ENCODE data around the gene USB1.

DNA sequence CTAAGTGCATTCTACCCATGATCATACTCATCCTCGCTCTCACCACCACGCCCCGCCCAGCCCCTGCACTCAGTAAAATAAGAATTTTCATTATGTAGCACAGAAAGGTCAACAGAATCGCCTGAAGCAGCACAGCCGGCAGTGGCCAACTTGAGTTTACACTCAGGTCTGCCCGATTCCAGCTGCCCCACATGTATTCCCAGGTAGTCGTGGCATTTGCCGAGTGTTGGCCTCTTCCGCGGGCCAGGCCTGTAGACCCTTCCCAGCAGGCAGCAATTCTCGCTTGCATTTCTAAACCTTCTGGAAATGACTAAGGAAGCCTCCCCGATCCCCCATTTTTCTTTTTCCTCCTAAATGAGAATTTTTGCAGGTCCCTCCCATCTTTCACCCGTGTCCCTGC, 30.9 kb upstream of the USB1 start:
- TF ChIP-seq, protein P1, sequence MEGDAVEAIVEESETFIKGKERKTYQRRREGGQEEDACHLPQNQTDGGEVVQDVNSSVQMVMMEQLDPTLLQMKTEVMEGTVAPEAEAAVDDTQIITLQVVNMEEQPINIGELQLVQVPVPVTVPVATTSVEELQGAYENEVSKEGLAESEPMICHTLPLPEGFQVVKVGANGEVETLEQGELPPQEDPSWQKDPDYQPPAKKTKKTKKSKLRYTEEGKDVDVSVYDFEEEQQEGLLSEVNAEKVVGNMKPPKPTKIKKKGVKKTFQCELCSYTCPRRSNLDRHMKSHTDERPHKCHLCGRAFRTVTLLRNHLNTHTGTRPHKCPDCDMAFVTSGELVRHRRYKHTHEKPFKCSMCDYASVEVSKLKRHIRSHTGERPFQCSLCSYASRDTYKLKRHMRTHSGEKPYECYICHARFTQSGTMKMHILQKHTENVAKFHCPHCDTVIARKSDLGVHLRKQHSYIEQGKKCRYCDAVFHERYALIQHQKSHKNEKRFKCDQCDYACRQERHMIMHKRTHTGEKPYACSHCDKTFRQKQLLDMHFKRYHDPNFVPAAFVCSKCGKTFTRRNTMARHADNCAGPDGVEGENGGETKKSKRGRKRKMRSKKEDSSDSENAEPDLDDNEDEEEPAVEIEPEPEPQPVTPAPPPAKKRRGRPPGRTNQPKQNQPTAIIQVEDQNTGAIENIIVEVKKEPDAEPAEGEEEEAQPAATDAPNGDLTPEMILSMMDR (IDR thresholded peaks at IDR 0.05): no peak
- TF ChIP-seq POLR2A (IDR thresholded peaks at IDR 0.05): no peak

All from heart left ventricle (tissue), 13 donors.